ENCODE data around the gene SPRED1.

DNA sequence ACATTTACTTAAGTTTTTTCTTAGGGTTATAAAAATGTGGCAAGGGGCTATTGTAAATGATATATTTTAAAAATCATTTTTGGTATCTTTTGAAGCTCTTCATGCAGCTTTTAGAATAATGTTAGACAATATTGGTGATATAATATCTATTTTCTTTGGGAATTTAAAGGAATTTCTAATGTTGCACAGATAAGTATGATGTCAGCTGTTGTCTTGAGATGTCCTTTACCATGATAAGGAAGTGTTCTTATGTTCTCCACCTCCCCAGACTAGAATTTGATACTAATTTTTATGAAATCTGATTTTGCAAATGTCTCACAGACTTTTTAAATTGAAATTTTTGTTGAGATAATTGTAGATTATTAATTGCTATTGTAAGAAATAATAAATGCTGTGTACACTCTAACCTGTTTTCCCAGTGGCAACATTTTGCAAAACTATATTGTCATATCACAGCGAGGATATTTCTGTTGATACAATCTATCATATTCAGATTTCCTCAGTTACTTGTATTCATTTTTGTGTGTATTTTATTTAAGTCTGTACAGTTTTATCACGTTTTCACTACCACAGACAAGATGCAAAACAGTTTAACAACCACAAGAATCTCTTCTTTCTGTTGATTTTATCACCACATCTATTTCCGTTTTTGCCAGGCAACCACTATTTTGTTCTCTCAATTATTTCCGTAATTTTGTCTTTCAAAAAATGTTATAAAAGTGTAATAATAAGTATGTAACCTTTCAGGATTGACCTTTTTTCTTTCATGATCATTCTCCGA, 55.4 kb downstream of the SPRED1 start:
- TF ChIP-seq, protein P1, sequence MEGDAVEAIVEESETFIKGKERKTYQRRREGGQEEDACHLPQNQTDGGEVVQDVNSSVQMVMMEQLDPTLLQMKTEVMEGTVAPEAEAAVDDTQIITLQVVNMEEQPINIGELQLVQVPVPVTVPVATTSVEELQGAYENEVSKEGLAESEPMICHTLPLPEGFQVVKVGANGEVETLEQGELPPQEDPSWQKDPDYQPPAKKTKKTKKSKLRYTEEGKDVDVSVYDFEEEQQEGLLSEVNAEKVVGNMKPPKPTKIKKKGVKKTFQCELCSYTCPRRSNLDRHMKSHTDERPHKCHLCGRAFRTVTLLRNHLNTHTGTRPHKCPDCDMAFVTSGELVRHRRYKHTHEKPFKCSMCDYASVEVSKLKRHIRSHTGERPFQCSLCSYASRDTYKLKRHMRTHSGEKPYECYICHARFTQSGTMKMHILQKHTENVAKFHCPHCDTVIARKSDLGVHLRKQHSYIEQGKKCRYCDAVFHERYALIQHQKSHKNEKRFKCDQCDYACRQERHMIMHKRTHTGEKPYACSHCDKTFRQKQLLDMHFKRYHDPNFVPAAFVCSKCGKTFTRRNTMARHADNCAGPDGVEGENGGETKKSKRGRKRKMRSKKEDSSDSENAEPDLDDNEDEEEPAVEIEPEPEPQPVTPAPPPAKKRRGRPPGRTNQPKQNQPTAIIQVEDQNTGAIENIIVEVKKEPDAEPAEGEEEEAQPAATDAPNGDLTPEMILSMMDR (IDR thresholded peaks at IDR 0.05) = no peak
- no peak for TF ChIP-seq POLR2A (IDR thresholded peaks at IDR 0.05)
